Ishikawa (cell line): Measurements from ENCODE around the gene ARHGAP32.

Source experiments
- CEBPB ChIP-seq: IDR thresholded peaks from 2 replicates; pipeline ENCODE4 v1.6.1; 2012
- CREB1 ChIP-seq: IDR thresholded peaks from 2 replicates; pipeline ENCODE4 v1.6.1; 2012; ENCODE audit warnings: low read depth
- EGR1 ChIP-seq: IDR thresholded peaks from 2 replicates; pipeline ENCODE4 v1.6.1; 2012
- EP300 ChIP-seq: IDR thresholded peaks from 2 replicates; pipeline ENCODE4 v1.6.1; 2012; ENCODE audit warnings: borderline replicate concordance
- FOXM1 ChIP-seq: IDR thresholded peaks from 2 replicates; pipeline ENCODE4 v1.6.1; 2012; ENCODE audit warnings: low read depth, borderline replicate concordance
- MAX ChIP-seq: IDR thresholded peaks from 2 replicates; pipeline ENCODE4 v1.6.1; 2012
- NFIC ChIP-seq: IDR thresholded peaks from 2 replicates; pipeline ENCODE4 v1.6.1; 2012
- RAD21 ChIP-seq: IDR thresholded peaks from 2 replicates; pipeline ENCODE4 v1.6.1; 2012; ENCODE audit warnings: low read depth
- REST ChIP-seq: IDR thresholded peaks from 2 replicates; pipeline ENCODE4 v1.6.1; 2012; ENCODE audit warnings: low read depth, mild to moderate bottlenecking
- TAF1 ChIP-seq: IDR thresholded peaks from 2 replicates; pipeline ENCODE4 v1.6.1; 2012; ENCODE audit warnings: low read depth, mild to moderate bottlenecking
- TCF12 ChIP-seq: IDR thresholded peaks from 2 replicates; pipeline ENCODE4 v1.6.1; 2012; ENCODE audit warnings: low read depth
- TEAD4 ChIP-seq: IDR thresholded peaks from 2 replicates; pipeline ENCODE4 v1.6.1; 2012
- USF1 ChIP-seq: IDR thresholded peaks from 2 replicates; pipeline ENCODE4 v1.6.1; 2012
- YY1 ChIP-seq: IDR thresholded peaks from 2 replicates; pipeline ENCODE4 v1.6.1; 2012; ENCODE audit warnings: low read depth
- ZBTB7A ChIP-seq: IDR thresholded peaks from 2 replicates; pipeline ENCODE4 v1.6.1; 2012; ENCODE audit warnings: low read depth

ARHGAP32 gene

GRCh38 chr11:129035244-129035643 is 156.9 kb downstream of the ARHGAP32 start:
- no peak for TF ChIP-seq TAF1
- TF ChIP-seq EGR1 = no peak
- no peak for TF ChIP-seq REST
- no peak for TF ChIP-seq EP300
- no peak for TF ChIP-seq CREB1
- no peak for TF ChIP-seq FOXM1
- TF ChIP-seq CEBPB = no peak
- no peak for TF ChIP-seq ZBTB7A
- no peak for TF ChIP-seq MAX
- no peak for TF ChIP-seq YY1
- TF ChIP-seq TEAD4 = no peak
- no peak for TF ChIP-seq RAD21
- no peak for TF ChIP-seq NFIC
- TF ChIP-seq USF1 = no peak
- no peak for TF ChIP-seq TCF12

- TF ChIP-seq EGR1 = no peak
Measured at GRCh38 chr11:129034001-129034400, 158.1 kb downstream of the ARHGAP32 start.

GRCh38 chr11:129023968-129024676 is 168.0 kb downstream of the ARHGAP32 start:
- no peak for TF ChIP-seq TEAD4
- 0 out of 2 replicates have a peak, but pooled peaks have one; percentile 21 for TF ChIP-seq MAX
- TF ChIP-seq RAD21 = peak; percentile 7; the same call in 1 of the 2 replicates
- peak; percentile 45; the same call in 1 of the 2 replicates for TF ChIP-seq TCF12
- TF ChIP-seq EP300 = peak; percentile 35; the same call in 1 of the 2 replicates
- peak; percentile 33; the same call in 1 of the 2 replicates for TF ChIP-seq CEBPB
- no peak for TF ChIP-seq TAF1
- peak; percentile 37; the same call in 1 of the 2 replicates for TF ChIP-seq EGR1

- no peak for TF ChIP-seq YY1
- no peak for TF ChIP-seq TAF1
- TF ChIP-seq EP300 = no peak
- no peak for TF ChIP-seq FOXM1
- no peak for TF ChIP-seq CREB1
- no peak for TF ChIP-seq TEAD4
- no peak for TF ChIP-seq EGR1
- TF ChIP-seq REST = no peak
- TF ChIP-seq MAX = no peak
- TF ChIP-seq NFIC = no peak
- no peak for TF ChIP-seq USF1
- TF ChIP-seq RAD21 = no peak
- no peak for TF ChIP-seq ZBTB7A
- TF ChIP-seq CEBPB = no peak
- TF ChIP-seq TCF12 = no peak
Measured at GRCh38 chr11:129021295-129021694, 170.8 kb downstream of the ARHGAP32 start.

GRCh38 chr11:129018991-129019390 is 173.1 kb downstream of the ARHGAP32 start:
- TF ChIP-seq RAD21 (no peak), USF1 (no peak), ZBTB7A (no peak), FOXM1 (no peak), CREB1 (no peak), CEBPB (no peak), NFIC (no peak), MAX (no peak), YY1 (no peak), TAF1 (no peak), EGR1 (no peak), REST (no peak), TCF12 (no peak), TEAD4 (no peak), EP300 (no peak)
